GM12891 (cell line): ENCODE data around the gene PDGFC.

Experiments
- POLR2A ChIP-seq: IDR thresholded peaks from 2 replicates; pipeline ENCODE4 v1.6.1; 2011; ENCODE audit warnings: low read depth, low read length, control low read depth
- POLR2AphosphoS5 ChIP-seq: IDR thresholded peaks from 2 replicates; pipeline ENCODE4 v1.6.1; 2011; ENCODE audit warnings: low read depth, low read length, control low read depth
- SPI1 ChIP-seq: IDR thresholded peaks from 2 replicates; pipeline ENCODE4 v1.6.1; 2011; ENCODE audit warnings: low read depth, low read length, control low read depth
- TAF1 ChIP-seq: IDR thresholded peaks from 2 replicates; pipeline ENCODE4 v1.6.1; 2011; ENCODE audit warnings: low read depth, low read length, control low read depth

- TF ChIP-seq POLR2A (no peak), SPI1 (no peak), POLR2AphosphoS5 (no peak), TAF1 (no peak)
These were observed 85.1 kb downstream of the PDGFC start for GRCh38 chr4:156886481-156886880.
